GM21390 (cell line): ENCODE data around the gene CSPG4.
A peak's percentile ranks its signal among the peaks of the same experiment; 100 is the strongest.
"Not testable (repeated sequence)": the region's sequence is repeated elsewhere in the genome, so short reads cannot be mapped to it uniquely, and the experiment has no call there.

Experiments
- ATAC-seq: cut with Tn5 transposase; IDR thresholded peaks from one replicate; pipeline ENCODE4 v1.9.1; 2021; ENCODE audit not compliant: unreplicated experiment

The CSPG4 gene

GRCh38 chr15:75689429-75689828 lies 23.2 kb downstream of the CSPG4 start:
- not testable (repeated sequence) for ATAC-seq

DNA sequence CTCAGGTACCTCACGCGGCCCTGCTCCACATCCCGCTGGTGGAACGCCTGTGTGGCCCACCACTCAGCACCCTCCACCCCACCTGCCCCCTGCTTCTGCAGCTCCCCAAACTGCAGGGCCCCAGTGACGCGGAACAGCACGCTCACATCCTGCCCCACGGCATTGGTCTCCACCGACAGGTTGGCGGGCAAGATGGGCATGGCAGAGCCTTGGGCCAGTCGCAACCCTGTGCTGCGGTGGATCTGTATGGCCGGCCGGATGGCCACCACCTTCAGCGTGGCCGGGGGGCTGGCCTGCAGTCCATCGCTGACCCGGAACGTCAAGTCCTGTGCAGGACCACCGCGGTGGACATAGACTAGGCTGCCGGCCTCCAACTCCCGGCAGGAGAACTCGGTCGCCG lies 23.8 kb downstream of the CSPG4 start:
- no peak for ATAC-seq

DNA sequence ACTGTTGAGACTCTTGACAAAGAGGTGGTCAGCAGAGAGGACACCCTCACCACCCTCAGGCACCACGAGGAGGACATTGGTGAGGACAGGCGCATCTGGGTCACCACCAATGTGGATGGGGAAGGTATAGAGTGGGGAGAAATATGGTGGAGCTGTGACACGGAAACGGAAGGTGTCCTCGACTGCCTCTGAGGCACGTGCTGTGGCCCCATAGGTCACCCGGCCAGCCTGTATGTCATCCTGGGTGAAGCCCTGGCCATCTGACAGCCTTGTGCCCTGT lies 24.4 kb downstream of the CSPG4 start:
- no peak for ATAC-seq

- ATAC-seq = no peak
These were observed 25.0 kb downstream of the CSPG4 start for GRCh38 chr15:75687486-75688277.

- peak; percentile 51 for ATAC-seq
These were observed 26.4 kb downstream of the CSPG4 start for GRCh38 chr15:75686212-75686642.

DNA sequence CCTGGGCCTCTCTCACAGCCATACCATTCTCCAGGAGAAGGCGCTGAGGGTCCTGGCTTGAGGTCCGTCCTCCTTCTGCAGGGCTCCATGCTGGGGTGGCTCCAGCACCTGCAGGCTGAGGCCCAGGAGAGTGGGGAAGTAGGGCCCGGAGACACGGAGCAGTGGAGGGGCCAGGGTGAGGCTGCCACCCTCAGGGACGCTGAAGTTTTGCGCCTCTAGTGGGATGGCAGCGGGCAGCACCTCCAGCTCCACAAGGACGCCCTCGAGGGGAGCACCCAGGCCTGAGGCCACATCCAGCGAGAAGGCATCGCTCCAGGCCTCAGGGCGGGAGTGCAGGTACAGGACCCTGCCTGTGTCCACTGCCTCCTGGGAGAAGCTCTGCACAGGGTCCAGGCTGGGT lies 27.5 kb downstream of the CSPG4 start:
- no peak for ATAC-seq

GRCh38 chr15:75684648-75685047 lies 28.0 kb downstream of the CSPG4 start:
- no peak for ATAC-seq

DNA sequence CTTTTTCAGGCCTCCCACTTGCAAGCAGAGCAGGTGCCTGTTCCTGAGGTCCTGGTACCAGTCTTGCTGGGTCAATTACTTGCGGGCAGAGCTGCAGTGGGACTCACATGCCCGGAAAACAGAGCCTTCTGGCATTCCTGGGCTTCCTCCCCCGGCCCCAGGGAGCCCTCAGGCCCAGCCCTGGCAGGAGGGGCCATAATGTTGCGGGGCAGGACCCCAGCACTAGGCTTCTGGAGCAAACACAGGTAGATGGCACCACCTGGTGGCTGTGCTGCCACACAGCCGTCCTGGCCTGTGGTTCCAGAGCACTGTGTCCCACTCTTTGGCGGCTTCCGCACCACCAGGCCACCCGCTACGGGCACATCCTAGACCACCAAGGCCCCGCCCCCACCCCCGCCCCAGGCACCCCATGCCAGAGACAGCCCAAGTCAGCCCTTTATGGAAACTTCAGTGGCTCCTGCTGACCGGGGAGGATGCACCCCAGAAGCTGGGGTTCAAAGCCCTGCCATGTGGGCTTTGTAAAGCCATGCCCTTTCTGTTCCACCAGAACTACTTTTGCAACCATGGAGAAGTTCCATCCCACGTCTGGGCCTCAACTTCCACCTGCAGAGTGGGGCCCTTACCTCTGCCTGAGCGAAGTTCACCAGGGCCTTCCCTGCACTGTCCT lies 28.9 kb downstream of the CSPG4 start:
- not testable (repeated sequence) for ATAC-seq

DNA sequence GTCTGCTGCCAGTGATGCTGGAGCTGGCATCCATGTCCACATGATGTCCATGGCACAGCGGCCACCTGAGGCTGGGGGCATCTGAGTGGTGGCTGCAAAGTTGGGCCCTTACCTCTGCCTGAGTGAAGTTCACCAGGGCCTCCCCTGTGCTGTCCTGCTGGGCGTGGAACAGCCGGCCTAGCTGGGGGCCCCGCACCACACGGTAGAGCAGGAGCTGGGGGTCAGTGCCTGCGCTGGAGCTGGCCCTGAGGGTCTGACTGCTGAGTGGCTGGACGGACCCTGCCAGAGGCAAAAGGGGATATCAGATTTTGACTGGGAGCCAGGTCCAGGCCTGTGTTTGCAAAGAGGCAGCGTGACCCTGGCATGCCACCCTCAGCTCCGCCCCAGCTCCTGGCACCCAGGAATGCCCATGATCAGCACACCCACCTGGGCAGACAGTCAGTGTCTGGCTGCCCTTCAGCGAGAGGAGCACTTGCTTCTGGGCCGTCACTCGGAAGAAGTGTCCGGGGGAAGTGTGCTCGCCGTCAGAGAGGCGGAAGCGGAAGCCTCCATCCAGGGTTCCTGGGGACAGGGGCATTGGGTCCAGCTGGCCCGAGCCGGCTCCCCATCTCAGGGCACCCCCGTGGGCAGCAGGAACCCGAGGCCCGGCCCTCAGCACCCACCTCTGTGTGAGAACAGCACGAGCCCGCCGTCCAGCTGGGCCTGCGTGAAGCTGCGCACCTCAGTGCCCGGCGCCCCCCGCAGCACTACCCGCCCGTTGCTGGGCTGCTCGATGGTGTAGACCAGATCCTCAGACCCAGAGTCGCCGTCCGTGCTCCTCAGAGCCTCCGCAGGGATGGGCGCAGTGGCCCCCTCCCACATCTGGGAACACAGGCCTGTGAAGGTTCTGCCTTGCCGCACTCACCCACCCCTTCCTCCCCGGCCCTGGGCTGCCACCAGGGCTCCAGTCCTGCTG lies 30.2 kb downstream of the CSPG4 start:
- no peak for ATAC-seq

- ATAC-seq = no peak
These were observed 32.5 kb downstream of the CSPG4 start for GRCh38 chr15:75680007-75680789.

DNA sequence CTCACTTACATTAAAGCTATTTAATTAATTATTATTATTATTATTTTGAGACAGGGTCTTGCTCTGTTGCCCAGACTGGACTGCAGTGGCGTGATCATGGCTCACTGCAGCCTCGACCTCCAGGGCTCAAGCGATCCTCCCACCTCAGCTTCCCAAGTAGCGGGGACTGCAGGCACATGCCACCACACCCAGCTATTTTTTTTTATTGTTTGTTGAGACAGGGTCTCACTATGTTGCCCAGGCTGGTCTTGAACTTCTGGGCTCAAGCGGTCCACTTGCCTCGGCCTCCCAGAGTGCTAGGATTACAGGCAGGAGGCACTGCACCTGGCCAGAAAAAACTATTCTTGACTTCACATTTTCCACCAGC lies 34.3 kb downstream of the CSPG4 start:
- not testable (repeated sequence) for ATAC-seq

DNA sequence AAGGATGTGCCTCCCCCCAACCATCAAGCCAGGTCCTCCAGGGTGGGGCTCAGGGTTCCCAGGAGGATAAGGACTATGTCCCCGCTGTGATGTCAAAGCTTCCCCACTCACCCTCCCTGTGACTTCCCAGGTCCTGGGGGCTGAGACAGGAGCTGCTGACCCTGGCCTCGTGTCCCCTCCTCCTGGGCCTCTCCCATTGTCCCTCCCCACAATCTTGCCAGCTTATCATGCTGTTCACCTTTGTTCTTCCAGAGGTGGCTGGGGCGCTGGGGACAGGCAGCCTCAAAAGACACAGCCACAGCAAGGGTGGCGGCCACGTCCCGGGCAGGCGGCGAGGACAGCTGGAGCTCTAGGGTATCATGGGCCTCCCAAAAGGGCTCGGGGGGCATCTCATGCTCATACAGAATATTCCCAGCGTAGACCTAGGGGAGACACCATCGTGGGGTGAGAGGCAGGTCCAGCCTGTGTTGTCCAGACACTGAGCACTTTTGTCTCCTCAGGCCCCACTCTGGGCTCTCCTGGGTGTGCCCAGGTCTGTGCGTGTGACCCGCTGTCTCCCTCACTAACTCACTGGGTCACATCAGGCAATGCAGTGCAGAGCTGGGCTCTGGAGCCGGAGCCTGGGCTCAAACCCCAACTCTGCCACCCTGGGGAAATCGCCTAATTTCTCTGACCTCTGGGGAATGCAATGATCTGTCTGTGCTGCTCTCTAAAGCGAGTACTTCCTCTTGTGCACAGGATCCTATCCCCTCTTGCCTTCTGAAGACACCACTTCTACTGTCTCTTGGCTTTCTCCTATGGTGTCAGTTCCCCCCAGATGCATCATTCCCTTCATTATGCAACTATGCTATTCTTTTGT lies 35.0 kb downstream of the CSPG4 start:
- ATAC-seq = no peak

- no peak for ATAC-seq
These were observed 35.8 kb downstream of the CSPG4 start for GRCh38 chr15:75676688-75677464.

GRCh38 chr15:75675579-75676404 lies 36.9 kb downstream of the CSPG4 start:
- no peak for ATAC-seq

DNA sequence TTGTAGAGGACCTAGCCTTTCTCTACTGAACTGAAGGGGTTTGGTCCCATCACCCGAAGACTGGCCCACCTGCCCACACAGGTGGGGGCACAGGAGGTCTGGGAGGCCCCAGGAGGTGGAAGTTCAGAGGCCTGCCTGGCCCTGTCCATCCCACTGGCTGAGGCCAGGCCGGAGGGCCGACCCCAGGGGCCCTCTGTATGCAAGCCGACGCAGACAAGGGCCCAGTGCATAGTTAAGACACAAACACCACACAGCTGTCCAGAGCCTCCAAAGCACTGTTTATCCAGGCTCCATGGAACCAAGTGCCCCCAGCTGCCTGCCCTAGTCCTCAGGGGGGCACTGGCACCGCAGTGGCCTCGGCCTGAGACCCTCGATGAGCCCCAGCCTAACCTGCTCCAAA lies 38.3 kb downstream of the CSPG4 start:
- no peak for ATAC-seq

DNA sequence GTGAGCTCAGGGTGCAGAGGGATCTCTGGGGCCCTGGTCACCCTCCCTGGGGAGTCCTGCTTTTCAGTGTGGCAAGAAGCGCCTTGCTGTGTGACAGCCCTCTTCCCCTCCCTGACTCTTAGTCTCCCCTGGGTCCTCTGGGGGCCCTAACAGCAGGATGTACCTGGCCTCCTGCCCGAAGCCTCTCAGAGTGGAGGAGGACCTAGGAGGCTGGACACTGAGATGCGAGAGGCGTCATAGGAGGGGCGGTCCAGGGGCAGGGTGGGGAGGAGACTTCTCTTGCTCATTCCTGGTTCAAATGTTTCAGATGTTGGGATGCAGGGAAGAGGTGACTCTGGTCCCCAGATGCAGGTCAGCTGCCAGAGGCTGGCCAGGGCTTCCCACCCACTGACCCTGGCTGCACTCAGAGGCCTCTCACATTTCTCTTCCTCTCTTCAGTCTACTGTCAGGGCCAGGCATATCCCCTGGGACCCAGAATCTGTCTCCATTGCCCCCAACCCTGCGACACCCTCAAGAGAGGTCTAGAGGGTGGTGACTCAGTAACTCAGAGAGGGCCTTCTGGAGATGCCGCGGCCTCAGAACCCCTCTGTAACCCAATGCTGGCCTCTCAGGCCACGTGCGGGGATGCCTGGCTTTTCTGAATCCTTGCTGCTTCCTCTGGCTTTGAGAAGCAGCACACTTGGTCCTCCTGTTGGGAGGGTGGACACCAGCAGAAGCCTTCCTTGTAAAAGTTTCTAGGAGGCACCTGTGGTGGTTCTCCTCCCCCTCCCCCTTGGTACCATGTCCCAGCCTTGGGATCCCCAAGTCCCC lies 39.0 kb downstream of the CSPG4 start:
- no peak for ATAC-seq

DNA sequence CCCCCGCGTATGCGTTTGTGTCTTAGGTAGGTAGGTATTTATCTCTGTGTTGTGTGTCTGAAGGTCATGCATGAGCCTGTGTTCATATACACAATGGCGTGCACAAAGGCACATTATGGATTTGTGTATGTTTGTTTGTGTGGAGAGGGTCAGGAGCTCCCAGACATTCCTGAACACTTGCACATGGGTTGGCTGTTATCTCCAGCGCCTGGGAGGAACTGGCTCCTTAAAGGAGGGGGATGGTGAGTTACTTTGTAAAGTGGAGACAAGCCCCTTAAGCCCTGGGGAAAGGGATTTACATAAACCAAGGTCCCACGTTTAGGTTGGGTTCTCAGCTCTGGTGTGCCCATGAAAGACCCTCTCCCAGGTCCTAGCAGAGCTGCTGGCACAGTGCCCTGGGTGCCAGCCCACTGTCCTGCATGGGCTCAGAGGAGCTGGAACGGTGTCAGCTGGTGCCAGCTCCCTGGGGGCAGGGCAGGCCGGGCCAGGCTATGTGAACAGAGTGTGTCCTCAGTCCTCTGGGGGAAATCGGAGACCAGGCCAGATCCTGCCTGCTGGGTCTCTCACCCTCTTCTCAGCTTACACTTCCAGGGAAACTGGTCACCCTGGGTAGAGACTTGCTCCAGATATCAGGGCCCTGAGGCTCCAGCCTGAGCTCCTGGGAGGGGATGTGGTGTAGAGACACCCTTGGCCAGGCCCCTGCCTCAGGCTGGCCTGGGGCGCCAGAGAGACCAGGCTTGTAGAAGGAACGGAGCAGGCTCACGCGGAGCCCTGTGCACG lies 39.8 kb downstream of the CSPG4 start:
- ATAC-seq = no peak
